ENCODE data around the gene DOK7. TPM values are rescaled to one million over a fixed set of nuclear protein-coding genes. Genes with fewer than 3 reads are reported as not detected.
A peak's percentile ranks its signal among the peaks of the same experiment; 100 is the strongest.

DOK7 gene
- total RNA-seq, 2 donors from 2014 or later, result not detected

GRCh38 chr4:3464911-3465697 lies 2.0 kb downstream of the DOK7 start:
- ATAC-seq (no peak), DNase-seq (ENCODE audit: low spot score in 2 of 2) (no peak)
- Mint-ChIP-seq H3K36me3 (no peaks in the 10 kb centered on the region), H3K27ac (no peak overlapping the region), H3K9me3 (no peaks in the 10 kb centered on the region)

- Mint-ChIP-seq H3K9me3 (no peaks in the 10 kb centered on the region), H3K36me3 (no peaks in the 10 kb centered on the region), H3K27ac (no peak overlapping the region)
- DNase-seq (ENCODE audit: low spot score in 2 of 2), result no peak
- no peak for ATAC-seq
Observed at GRCh38 chr4:3465698-3466671, 2.9 kb downstream of the DOK7 start.

- Mint-ChIP-seq H3K36me3 (no peaks in the 10 kb centered on the region), H3K27ac (no peak overlapping the region), H3K9me3 (no peaks in the 10 kb centered on the region)
- DNase-seq (ENCODE audit: low spot score in 2 of 2), result no peak
- no peak for ATAC-seq
Observed at GRCh38 chr4:3466691-3467600, 3.8 kb downstream of the DOK7 start.

- Mint-ChIP-seq H3K36me3 (no peaks in the 10 kb centered on the region), H3K27ac (no peak overlapping the region), H3K9me3 (no peaks in the 10 kb centered on the region)
- DNase-seq (ENCODE audit: low spot score in 2 of 2) (no peak), ATAC-seq (no peak)
Observed at GRCh38 chr4:3467601-3468031, 4.5 kb downstream of the DOK7 start.

GRCh38 chr4:3468154-3468553 lies 5.0 kb downstream of the DOK7 start:
- Mint-ChIP-seq H3K36me3 (no peaks in the 10 kb centered on the region), H3K27ac (no peak overlapping the region), H3K9me3 (no peaks in the 10 kb centered on the region)
- ATAC-seq, result no peak
- no peak for DNase-seq (ENCODE audit: low spot score in 2 of 2)

- DNase-seq (ENCODE audit: low spot score in 2 of 2) (no peak), ATAC-seq (no peak)
- H3K27ac Mint-ChIP-seq, result no peak overlapping the region
- H3K36me3 Mint-ChIP-seq, result no peaks in the 10 kb centered on the region
- no peaks in the 10 kb centered on the region for H3K9me3 Mint-ChIP-seq
Observed at GRCh38 chr4:3468804-3469203, 5.7 kb downstream of the DOK7 start.

GRCh38 chr4:3469386-3470243 lies 6.5 kb downstream of the DOK7 start:
- Mint-ChIP-seq H3K36me3 (no peaks in the 10 kb centered on the region), H3K27ac (no peak overlapping the region), H3K9me3 (no peaks in the 10 kb centered on the region)
- DNase-seq (ENCODE audit: low spot score in 2 of 2) (no peak), ATAC-seq (no peak)

GRCh38 chr4:3470244-3471097 lies 7.4 kb downstream of the DOK7 start:
- ATAC-seq (no peak), DNase-seq (ENCODE audit: low spot score in 2 of 2) (no peak)
- peak overlapping the region in 1 of 2 donors; percentile 60 for H3K27ac Mint-ChIP-seq
- no peaks in the 10 kb centered on the region for H3K36me3 Mint-ChIP-seq
- no peaks in the 10 kb centered on the region for H3K9me3 Mint-ChIP-seq

- DNase-seq (ENCODE audit: low spot score in 2 of 2), result no peak
- Mint-ChIP-seq H3K9me3 (no peaks in the 10 kb centered on the region), H3K36me3 (no peaks in the 10 kb centered on the region), H3K27ac (no peak overlapping the region)
- ATAC-seq, result no peak
Observed at GRCh38 chr4:3471098-3471760, 8.1 kb downstream of the DOK7 start.

GRCh38 chr4:3471886-3472285 lies 8.8 kb downstream of the DOK7 start:
- ATAC-seq, result no peak
- DNase-seq (ENCODE audit: low spot score in 2 of 2), result no peak
- Mint-ChIP-seq H3K27ac (no peak overlapping the region), H3K36me3 (no peaks in the 10 kb centered on the region), H3K9me3 (no peaks in the 10 kb centered on the region)

- H3K36me3 Mint-ChIP-seq, result no peaks in the 10 kb centered on the region
- no peak overlapping the region for H3K27ac Mint-ChIP-seq
Observed at GRCh38 chr4:3472411-3473141, 9.5 kb downstream of the DOK7 start.

GRCh38 chr4:3473181-3473950 lies 10.3 kb downstream of the DOK7 start:
- no peak for ATAC-seq
- no peak overlapping the region for H3K27ac Mint-ChIP-seq
- DNase-seq (ENCODE audit: low spot score in 2 of 2), result no peak
- H3K36me3 Mint-ChIP-seq, result no peaks in the 10 kb centered on the region
- no peaks in the 10 kb centered on the region for H3K9me3 Mint-ChIP-seq

More at GRCh38 chr4:3472411-3473141, 9.5 kb downstream of the DOK7 start:
- ATAC-seq (no peak), DNase-seq (ENCODE audit: low spot score in 2 of 2) (no peak)
- no peaks in the 10 kb centered on the region for H3K9me3 Mint-ChIP-seq

- no peaks in the 10 kb centered on the region for H3K36me3 Mint-ChIP-seq
- no peak for DNase-seq (ENCODE audit: low spot score in 2 of 2)
- H3K27ac Mint-ChIP-seq, result no peak overlapping the region
- H3K9me3 Mint-ChIP-seq, result no peaks in the 10 kb centered on the region
- ATAC-seq, result no peak
Observed at GRCh38 chr4:3473996-3474765, 11.1 kb downstream of the DOK7 start.

Data from activated naive CD4-positive, alpha-beta T cell treated with anti-CD3 and anti-CD28 coated beads, Interleukin-2, amount 50 U/mL, for 72 hours (primary cell).